GM21367 (cell line): ENCODE results near the gene IMPG2.

Experiments used
- ATAC-seq: cut with Tn5 transposase; IDR thresholded peaks from one replicate; pipeline ENCODE4 v1.9.1; 2021; ENCODE audit not compliant: unreplicated experiment

The IMPG2 gene

DNA sequence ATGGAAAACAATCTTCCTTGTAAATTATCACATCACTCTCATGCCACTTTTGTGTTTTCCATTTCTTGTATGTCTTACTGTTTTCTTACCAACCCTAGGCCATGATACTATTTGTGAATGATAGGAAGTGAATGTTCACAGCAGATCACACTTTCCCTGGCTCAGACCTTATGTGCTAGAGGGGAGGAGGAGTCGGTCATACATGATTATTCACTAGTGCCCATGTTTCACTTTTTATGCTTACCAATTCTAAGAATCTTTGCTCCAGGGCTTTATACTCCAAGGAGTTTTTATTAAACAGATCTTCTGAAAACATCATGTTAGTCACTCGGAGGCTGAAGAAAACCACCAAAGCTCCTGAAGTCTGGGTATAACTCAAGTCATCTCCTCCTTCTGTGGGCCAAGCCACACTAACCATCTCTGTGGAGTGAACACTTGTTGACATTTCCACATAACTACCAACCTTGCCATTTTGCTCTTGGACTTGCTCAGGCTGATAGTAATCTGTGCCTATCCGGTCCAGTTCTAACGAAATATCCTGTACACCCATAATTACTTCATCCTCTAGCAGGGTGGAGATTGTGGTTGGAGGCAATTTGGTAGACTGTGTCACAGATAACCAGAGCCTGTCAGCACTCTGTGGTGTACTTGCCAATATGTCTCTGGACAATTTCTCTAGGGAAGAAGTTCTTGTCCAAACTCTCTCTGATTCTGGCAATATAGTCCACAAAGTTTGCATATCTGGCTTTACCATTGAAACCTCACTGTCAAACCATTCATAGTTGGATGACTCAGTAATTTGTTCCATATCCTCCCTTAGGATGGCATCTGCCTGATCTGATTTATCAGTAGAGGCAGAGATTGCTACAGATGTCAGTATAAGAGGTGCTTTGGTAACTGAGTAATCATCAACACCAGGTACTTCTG, 76.8 kb downstream of the IMPG2 start:
- no peak for ATAC-seq

DNA sequence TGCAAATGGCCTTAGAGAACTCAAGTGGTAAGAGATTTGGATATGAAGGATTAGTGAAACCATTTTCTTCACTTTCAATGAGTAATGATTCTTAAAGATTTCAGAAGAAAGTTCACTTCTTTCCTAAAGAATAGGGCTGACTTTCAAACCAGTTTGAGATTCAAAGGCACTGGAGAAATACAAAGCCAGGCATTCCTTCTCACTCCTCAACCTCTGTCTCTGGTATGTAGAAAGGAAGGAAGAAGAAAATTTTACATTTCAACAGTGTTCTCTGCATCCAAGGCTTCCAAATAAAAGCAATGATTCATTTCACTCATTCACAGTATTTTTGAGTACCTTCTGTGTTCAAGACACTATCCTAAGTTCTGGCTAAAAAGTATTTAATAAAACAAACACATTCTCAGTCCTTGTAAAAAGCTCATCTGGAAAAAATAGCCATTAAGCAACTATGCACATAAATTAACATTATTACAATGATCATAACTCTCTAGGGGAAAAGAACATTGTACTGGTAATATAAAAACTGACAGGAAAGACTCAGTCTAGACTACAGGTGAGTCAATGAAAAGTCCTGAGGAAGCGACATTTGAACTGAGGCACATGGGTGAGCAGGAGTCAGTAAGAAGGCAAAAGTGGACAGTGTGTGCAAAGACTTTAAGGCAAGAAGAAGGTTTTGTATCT, 79.5 kb downstream of the IMPG2 start:
- ATAC-seq = no peak

DNA sequence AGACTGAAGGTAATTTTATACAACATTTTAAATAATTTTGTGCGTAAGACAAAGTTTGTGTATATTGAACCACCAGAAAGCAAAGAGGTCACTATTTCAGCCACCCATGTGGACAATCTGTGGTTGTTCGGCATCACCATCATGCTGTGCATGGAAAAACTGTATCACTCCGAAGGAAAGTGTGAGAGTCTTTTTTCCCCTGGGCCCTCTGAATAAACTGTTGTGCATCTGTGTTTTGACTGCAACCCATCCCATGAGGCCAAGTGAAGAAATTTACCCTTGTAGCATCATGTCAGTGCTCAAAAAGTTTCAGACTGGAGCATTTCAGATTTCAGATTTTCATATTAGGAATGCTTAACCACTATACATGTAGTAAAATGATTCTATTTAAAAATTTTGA, 85.3 kb downstream of the IMPG2 start:
- ATAC-seq = no peak

DNA sequence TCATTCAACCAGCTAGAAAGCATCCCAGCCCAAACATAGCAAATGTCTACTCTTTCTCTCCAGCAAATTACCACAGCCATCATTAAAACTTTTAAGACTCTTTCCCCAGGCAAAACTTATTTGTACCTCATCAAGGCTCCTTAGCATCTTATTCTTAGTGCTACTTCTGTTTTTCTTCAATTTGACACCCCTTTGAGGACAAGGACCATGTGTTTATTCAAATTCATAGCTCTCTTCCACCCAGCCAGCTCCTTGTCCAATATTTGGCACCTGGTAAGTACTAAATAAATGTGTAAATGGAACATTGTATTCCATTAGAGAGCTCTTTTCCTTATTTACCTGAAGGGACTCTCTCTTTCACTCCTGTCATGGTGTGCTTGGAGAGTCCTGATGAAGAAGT, 89.8 kb downstream of the IMPG2 start:
- ATAC-seq = no peak

DNA sequence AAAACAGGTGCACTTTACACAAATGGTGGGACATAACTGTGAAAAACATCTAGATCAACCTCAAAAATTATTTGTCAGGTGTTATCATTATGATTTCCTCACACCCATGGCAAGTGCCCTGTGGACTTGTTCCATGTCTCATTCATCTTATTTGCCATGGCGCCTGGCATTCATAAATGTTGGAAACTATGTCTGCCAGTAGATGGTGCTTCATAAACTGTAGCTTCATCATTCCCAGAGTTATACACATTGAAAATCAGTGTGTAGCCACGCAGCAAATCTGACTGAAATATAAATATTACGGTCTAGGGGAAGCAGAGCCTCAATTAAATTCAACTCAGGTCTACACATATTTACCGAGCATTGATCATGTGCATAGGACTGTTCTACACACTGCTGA, 90.7 kb downstream of the IMPG2 start:
- ATAC-seq = no peak

DNA sequence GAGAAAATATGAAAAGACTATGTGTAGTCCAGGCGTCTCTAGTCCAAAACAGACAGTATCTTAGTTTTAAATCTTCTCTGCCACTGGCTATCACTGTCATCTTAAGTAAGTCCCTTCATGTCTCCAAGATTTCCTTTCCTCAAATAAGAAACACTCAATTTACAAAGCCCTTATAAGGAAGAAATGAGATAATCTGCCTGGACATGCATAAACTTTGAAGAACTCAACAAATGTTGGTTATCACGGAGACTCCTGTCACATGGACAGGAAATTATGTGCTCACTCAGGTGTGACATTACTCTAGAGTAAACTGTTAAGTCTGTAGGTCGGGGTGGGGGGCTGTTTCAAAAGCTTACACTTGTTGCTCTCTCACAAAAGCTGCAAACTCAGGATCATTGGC, 91.9 kb downstream of the IMPG2 start:
- ATAC-seq = no peak

DNA sequence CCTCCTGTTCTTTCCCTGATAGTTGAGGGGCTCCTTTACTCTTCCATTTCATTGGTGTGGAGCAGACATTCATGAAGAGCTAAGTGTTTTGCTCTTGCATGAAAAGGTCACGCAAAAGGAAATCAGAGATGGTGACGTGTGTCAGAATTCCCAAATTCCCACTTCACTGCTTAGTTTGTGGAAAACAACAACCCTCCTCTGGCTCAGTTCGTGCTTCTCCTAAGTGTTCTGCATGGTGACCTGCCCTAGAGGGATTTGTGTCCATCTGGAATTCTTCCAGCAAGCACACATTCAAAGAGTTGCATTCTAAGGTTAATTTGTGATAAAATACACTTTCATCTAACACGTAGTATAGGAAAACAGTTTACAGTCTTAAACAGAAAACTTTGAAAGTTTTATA, 95.6 kb downstream of the IMPG2 start:
- no peak for ATAC-seq

DNA sequence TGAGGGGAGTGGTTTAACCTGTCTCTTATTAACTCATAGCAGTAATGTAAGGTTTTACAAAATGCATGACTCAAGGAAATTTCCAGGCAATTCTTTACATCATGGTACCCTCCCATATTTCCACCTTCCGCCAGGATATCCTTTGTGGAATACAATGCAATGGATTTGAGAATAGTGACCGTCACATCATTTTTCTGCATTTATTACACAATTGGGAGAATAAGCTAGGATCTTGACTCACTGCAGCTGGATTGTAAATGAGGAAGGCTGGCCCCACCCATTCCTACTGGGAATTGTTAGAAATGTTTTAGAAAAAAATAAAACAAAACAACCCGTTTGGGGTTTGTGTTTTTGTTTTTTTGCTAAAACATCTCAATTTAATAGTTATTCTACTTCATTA, 97.4 kb downstream of the IMPG2 start:
- ATAC-seq = no peak

DNA sequence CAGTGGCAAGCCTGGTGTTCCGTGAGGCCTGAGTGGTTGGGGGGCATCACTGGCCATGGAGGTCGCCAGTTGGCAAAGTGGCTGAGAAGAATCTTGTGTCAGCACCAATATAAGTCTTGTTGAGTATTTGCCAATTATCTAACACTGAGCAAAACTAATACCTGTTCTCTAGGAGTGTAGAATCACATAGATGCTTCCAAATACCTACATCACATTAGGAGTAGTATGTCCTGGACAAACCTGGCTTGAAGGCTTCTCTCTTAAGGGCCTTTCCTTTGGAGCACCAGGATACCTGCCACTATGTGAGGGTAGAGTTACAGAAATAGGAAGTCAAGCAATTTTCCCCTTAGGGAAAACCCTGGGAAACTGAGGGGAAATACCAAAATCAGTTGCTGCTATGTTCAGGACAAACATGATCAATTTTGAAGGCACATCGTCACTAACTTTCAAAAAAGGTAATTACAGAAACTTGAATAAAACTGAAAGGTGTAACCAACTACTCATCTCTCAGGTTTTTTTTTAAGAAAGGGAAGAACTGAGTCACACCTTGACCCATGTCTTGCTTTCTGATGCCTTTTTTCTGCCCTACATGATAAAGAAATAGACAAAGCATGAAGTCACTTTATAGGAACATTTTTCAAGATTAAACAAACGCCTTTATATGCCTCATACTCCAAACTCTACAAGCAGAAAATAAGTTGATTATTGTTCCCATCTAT, 100.4 kb downstream of the IMPG2 start:
- no peak for ATAC-seq

DNA sequence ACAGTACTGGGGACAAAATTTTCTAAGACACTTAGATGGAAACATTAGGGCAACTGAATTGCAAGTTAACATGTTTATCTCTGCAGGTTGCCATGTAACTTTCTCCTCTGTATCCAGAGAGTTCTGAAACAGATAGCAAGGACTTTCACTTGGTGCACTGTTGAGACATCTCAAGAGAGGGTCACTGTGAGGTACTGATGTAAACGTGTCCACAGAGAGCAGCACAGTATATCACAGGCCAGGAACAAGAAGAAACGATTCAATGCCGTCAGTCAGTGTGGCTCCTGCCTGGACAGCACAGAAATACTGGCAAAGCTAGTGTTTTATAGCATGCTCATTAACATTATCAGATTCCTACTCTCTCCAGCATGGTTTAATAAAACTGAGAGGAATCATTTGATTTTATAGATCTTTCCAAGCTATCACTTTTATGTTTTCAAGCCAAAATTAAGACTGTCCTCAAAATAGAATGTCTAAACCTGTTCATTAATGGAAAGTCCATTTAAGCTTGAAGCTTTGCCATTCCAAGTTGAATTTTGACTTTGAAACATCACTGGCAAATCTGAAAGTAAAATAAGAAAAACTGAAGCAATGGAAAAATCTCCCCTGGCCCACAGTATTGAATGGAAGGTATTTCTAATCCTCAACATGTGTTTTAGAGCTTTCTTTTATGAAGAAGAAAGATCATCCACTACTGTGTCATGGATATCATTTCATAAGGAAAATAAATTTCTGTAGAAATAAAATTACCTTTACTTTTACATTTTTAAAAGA, 102.7 kb downstream of the IMPG2 start:
- ATAC-seq = no peak

DNA sequence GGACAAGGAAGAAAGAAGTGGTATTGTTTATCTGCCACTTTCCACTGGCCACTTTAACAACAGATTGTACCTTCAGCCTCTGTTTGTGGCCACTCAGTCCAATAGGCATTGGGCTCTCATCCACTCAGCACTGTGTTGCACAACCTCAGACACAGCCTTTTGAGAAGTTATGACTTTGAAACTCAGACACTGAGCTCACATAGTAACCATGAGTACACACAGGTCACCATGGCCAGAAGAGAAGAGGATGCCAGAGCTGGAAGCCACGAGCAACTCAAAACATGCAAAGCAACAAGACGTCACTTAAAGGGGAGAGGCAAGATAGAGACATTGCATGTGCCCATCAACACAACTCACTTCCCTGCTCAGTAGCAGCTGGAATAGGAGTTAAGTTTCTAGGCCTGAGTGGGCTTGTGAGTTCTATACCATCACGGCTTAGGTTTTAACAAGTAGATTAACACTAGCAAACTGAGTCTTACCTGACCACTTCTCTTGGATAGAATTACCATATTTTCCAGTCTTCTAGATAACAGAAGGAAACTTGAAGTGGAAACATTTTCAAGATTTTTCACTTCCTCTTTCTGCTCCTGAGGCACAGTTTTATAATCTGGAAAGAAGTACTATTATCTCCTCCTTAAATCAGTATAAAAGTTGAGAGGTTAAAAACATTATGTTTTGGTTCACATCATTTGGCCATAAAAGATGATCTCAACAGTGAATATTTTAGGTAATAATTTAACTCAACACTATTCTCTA, 103.5 kb downstream of the IMPG2 start:
- ATAC-seq = no peak

DNA sequence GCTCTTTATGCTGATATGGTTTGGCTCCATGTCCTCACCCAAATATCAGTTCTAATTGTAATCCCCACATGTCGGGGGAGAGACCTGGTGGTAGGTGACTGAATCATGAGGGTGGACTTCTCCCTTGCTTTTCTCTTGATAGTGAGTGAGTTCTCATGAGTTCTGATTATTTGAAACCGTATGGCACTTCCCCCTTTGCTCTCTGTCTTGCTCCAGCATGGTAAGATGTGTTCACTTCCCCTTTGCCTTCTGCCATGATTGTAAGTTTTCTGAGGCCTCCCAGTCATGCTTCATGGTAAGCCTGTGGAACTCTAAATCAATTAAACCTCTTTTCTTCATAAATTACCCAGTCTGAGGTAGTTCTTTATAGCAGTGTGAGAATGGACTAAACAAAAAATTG, 107.6 kb downstream of the IMPG2 start:
- ATAC-seq = no peak

DNA sequence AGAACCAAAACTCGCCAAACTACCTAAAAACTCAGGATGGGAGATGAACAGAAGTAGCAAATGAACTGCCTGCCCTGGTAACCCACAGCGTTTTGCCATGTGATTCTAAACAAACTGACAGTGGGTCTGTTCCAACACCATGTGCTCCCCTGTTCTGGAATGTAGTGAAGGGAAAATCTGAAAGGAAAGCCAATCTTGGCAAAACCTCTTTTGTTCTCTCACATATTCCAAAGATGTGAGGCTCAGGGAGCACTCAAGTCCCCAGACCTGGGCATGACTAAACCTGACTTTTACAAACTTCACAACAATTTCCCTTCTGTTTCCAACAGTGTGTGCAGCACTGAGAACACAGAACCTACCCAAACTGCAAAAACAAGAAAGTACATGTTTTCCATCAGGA, 116.1 kb downstream of the IMPG2 start:
- no peak for ATAC-seq

DNA sequence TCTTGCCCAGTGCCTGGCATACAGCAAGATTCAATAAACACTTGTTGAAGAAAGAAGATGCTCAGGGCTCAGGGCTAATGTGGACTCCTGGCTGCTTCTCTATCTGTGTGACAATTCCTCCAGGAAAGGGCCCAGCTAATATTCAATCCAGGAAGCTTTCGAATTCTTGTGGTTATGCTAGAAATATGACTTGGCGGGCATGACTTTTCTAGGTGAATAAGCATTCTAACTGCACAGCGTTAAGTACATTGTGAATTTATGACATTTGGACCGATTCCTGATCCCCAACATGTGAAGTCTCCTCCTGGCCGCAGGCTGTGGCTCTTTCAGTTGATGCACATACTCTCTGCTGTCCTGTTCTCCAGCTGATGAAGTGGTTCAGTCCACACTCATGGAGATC, 117.0 kb downstream of the IMPG2 start:
- ATAC-seq = no peak

DNA sequence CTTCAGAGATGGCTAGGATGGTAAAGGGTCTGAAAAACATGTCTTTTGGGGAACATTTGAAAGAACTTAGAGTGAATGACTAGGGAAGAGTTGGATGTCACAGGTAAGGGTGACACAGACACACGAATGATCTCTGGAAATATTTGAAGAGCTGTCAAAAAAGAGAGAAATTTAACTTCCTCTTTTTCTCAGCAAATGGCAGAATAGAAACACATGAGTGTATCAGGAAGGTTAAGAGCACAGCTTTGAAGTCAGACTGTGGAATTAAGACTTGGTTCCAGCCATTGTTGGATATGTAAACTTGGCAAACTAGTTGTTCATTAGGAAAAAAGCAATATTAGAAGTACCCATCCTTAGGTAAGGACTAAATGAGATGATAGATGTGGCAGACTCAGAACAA, 117.7 kb downstream of the IMPG2 start:
- ATAC-seq = no peak

DNA sequence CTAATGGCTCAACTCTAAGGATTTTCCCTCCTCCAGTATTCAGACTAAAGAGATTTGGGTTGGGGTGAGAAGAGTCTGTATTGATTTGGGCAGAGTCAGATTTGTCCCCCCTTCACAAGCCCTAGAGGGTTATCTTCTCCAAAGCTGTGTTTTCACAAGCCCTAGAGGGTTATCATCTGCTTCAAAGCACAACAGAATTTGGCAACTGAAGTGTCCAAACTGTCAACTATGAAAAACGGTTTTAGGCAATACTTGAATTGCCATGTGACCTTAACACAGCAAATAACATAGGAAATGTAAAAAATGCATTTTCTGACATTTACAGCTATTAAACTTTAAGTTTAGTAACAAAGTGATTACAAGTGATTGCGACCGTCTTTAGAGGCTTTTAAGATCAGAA, 119.9 kb downstream of the IMPG2 start:
- no peak for ATAC-seq

DNA sequence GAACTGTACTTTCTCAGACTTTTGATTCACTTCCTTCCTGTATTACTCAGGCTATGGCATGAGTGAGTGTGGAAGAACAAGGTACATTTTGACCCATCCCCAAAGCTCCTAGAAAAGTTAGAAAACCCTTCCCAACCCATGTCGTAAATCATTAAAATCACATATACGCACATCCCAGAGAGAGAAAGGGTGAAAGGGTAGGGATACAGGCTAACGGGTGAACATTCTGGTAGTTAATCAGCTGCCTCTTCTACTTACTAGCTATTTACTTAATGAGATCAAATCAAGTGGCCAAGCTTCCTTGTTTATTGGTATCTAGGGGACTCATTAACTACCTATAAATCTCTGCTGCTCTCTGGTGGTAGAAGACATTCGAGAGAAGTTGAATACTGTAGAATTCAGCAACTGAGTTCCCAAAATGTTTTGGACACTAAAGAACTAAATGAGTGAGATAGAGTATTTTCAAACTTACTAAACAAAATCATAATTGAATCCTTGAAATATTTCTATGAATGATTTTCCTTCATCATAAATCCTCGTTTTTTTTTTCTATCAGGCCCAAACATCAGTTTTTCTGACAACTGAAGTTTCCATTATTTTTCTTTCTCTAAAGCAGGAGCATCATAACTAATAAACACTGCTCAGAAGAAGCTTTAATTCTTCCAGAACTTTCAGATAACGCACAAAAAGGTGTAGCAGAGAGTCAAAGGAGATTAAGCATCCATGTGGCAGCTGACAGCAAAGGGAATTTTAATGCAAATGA, 124.2 kb downstream of the IMPG2 start:
- ATAC-seq = peak; percentile 51

DNA sequence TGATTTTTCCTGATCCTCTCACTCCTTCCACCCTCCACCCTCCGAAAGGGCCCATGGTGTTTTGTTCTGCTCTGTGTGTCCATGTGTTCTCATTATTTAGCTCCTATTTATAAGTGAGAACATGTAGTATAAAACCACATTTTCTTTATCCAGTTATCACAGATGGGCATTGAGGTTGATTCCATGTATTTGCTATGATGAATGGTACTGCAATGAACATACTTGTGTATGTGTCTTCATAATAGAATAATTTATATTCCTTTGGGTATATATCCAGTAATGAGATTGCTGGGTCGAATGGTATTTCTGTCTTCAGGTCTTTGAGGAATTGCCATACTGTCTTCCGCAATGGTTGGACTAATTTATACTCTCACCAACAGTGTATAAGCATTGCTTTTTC, 126.0 kb downstream of the IMPG2 start:
- no peak for ATAC-seq

DNA sequence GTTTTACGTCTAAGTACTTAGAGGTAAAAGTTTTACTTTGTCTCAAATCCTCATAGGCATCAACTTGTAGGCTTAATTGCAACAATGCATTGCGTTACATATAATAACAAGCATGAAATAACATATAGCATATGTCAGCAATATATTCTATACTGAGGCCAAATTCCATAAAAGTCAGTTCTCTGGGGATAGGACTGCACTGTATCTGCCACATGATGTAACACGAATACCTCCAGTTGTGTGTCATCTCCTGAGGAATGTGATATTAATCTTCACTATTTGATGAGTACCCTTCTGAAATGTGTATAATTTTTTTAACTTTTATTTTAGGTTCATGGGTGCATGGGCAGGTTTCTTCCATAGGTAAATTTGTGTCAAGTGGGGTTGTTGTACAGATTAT, 126.4 kb downstream of the IMPG2 start:
- ATAC-seq = no peak

DNA sequence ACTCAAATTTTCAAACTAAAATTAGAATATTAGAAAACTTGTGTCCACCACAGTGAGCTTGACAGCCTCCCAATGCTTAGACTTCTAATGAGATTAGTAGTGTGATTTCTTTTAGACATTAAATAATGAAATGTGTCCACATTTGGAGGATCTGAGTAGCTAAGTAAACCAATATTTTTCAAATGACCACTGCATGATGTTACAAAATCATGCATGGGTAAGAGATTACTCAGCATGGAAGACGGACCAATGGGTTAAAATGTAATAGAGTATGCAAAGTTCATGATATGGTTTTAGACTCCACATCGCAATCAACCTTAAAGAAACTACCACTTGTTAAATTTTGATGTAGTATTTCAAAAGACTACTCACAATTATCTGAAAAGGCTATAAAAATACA, 130.6 kb downstream of the IMPG2 start:
- no peak for ATAC-seq
